Heart right ventricle (tissue), 16 donors: ENCODE results near the gene ZNF680. TPM values are rescaled to one million over a fixed set of nuclear protein-coding genes. Genes with fewer than 3 reads are reported as not detected.

Experiments used
- ATAC-seq, 8 donors: fragments of 200-7000 bp; cut with Tn5 transposase; one replicate each; pipeline ENCODE4 v1.9.1; 2020; ENCODE audit warnings: mild to moderate bottlenecking in 8 of 8, moderate library complexity in 8 of 8, moderate number of reproducible peaks in 1 of 8
- DNase-seq, 2 donors: peaks; one replicate each; pipeline ENCODE4 v3.0.0-alpha.2; 2020
- H3K27ac ChIP-seq, 10 donors: fragments of 200-600 bp; sonication (generic) in 2 of 10; one replicate each; pipeline versions ENCODE4 v1.5.0 to v1.8.0; 2020 to 2022; ENCODE audit warnings: mild to moderate bottlenecking in 3 of 10
- H3K27me3 ChIP-seq, 7 donors: fragments of 200-600 bp; one replicate each; pipeline ENCODE4 v1.8.0; 2021 to 2022; ENCODE audit warnings: mild to moderate bottlenecking in 2 of 7
- H3K36me3 ChIP-seq, 9 donors: fragments of 200-600 bp; sonication (generic) in 1 of 9; one replicate each; pipeline versions ENCODE4 v1.5.0 to v1.8.0; 2020 to 2022; ENCODE audit warnings: mild to moderate bottlenecking in 2 of 9
- H3K4me1 ChIP-seq, 9 donors: fragments of 200-600 bp; sonication (generic) in 1 of 9; one replicate each; pipeline versions ENCODE4 v1.5.0 to v1.8.0; 2020 to 2022; ENCODE audit warnings: mild to moderate bottlenecking in 4 of 9
- H3K4me3 ChIP-seq, 10 donors: fragments of 200-600 bp; sonication (generic) in 2 of 10; one replicate each; pipeline versions ENCODE4 v1.5.0 to v1.8.0; 2020 to 2022; ENCODE audit warnings: mild to moderate bottlenecking in 7 of 10, moderate library complexity in 2 of 10
- H3K9me3 ChIP-seq, 11 donors: fragments of 200-600 bp in 10 of 11; sonication (generic) in 2 of 11; one replicate each; pipeline versions ENCODE4 v1.5.0 to v1.8.0; 2013 to 2022; ENCODE audit warnings: mild to moderate bottlenecking in 2 of 11, control low read depth in 1 of 11, moderate library complexity in 1 of 11
- CTCF ChIP-seq, 9 donors: fragments of 200-600 bp; sonication (generic) in 2 of 9; IDR thresholded peaks; one replicate each; pipeline versions ENCODE4 v1.5.0 to v1.8.0; 2021 to 2022; ENCODE audit warnings: antibody characterized with exemption in 9 of 9, mild to moderate bottlenecking in 5 of 9, moderate library complexity in 1 of 9
- WGBS, 2 donors: extraction: QIAGEN DNeasy Blood & Tissue Kit; methylation state at CpG; one replicate each; pipeline ENCODE4 v1.1.7; 2013; ENCODE audit warnings: inconsistent platforms in 1 of 2; 5-methylcytosine and 5-hydroxymethylcytosine counted together
- intact Hi-C, 10 donors: fragments of 100-400 bp; cut with DNase I; formaldehyde crosslinking; loops; one replicate each; pipeline versions ENCODE4 v1.11.1 to v1.14.2; 2022
- long read RNA-seq, 3 donors: library from polyadenylated mRNA; unstranded; transcript quantifications; one replicate each; pipeline ENCODE4 v2.0.0, GENCODE V29; 2020 to 2021
- polyA plus RNA-seq, 2 donors: library from polyadenylated mRNA; stranded (reverse); fragments of 200-250 nt; gene quantifications; one replicate each; pipeline ENCODE4 v1.2.3, GENCODE V29; 2013
- total RNA-seq, 10 donors: library from RNA; stranded (reverse); fragmentation: NEBNext Ultra II Directional in 3 of 10; extraction: Animal tissue kit (Norgen Biotek cat#: 25700) in 3 of 10; gene quantifications; one replicate each; pipeline versions ENCODE4 v1.2.1 to v1.2.4, GENCODE V29; 2021 to 2023
- donor health status: Arrhythmogenic right ventricular cardiomyopathy.
- donor health status: ischemic (EF 13 %, LVEDD 7.1; RV severe dilation, severe dysfunction).
- donor health status: healthy with polysubstance abuse.
- donor health status: DM: no; HTN: yes; CAD: no.
- donor health status: DM: no; HTN: no; CAD: no.
- donor health status: ischemic (EF 25% LVEDD 6.9; RV normal size, moderate dysfunction).
- donor health status: ischemic (EF 25% LVEDD 5.7; RV mildly dilated, moderate dysfunction).
- donor health status: healthy.
- donor health status: DM: yes; HTN: yes; CAD: no.
- donor health status: Ischemic cardiomyopathy.
- donor health status: ischemic (EF 35%, LVEDD 5.7; RV mildly dilated, moderate dysfunction).
- donor health status: nonischemic (EF 11% LVEDD 7.7; RV severe dilation, severe dysfunction).
- donor health status: DM: yes; HTN: yes; CAD: no.
- donor health status: PGD.
- donor health status: ischemic (EF 29% LVEDD 5.4; RV normal size, mild dysfunction).
- donor health status: nonischemic (EF 23%, LVEDD 6.1; RV moderate dilation, normal function).

ZNF680 gene
- total RNA-seq (10 to 100 TPM; 16.8 to 28.7 (median 21.4) TPM), polyA plus RNA-seq (10 to 100 TPM in 1 of 2 donors, 1 to 10 TPM in 1; 2.9 to 15.0 TPM)
- long read RNA-seq, donor 1, transcript ZNF680-202 (4 exons, 2,159 nt) = minor isoform, 9 of 38 reads
- long read RNA-seq, donor 1, transcript ZNF680-201 (4 exons, 3,022 nt) = major isoform, 15 of 38 reads
- long read RNA-seq, donor 1, partial matches to known transcripts = 1 of 38 reads
- long read RNA-seq, donor 1, other reads (novel, unspliced or antisense) = 10 of 38 reads
- long read RNA-seq, donor 2, transcript ZNF680-202 (4 exons, 2,159 nt) = minor isoform, 10 of 37 reads
- long read RNA-seq, donor 2, transcript ZNF680-201 (4 exons, 3,022 nt) = major isoform, 15 of 37 reads
- long read RNA-seq, donor 2, partial matches to known transcripts = 1 of 37 reads
- long read RNA-seq, donor 2, other reads (novel, unspliced or antisense) = 10 of 37 reads
- long read RNA-seq, donor 3, transcript ZNF680-201 (4 exons, 3,022 nt) = minor isoform, 16 of 57 reads
- long read RNA-seq, donor 3, transcript ZNF680-202 (4 exons, 2,159 nt) = major isoform, 19 of 57 reads
- long read RNA-seq, donor 3, partial matches to known transcripts = 1 of 57 reads
- long read RNA-seq, donor 3, other reads (novel, unspliced or antisense) = 18 of 57 reads

- 0% methylated on average over 33 of the region's 33 CpGs for WGBS, 2 donors
- peaks cover 0 to 3% (median 0%) of the 10 kb centered on the region in 9 donors for H3K36me3 ChIP-seq
- TF ChIP-seq CTCF (IDR thresholded peaks at IDR 0.05) = no peak
- ATAC-seq (peak; percentile 96 to 99 (median 98)), DNase-seq (peak; percentile 94 to 98)
- H3K27me3 ChIP-seq = no peaks in the 10 kb centered on the region
- intact Hi-C loops = loop anchor here in 5 of 10 donors (2.0 to 10.0 kb wide), 7 partner anchors 48 to 258 kb away; partner anchors contain the start of genes ZNF107 (in 1 of the 5) and ZNF736 (in 1 of the 5)
- H3K27ac ChIP-seq = peak within 1 kb of the TSS; percentile 79 to 94 (median 88)
- peak within 1 kb of the TSS; percentile 57 to 89 (median 80) for H3K4me3 ChIP-seq
- peaks cover 6 to 48% (median 37%) of the 10 kb centered on the region in 9 donors for H3K4me1 ChIP-seq
- no peaks in the 10 kb centered on the region for H3K9me3 ChIP-seq
Observed at GRCh38 chr7:64562626-64563278, at the start of gene ZNF680. Gene ZNF680 (minus strand): TSS chr7:64563071. CDS start chr7:64562954, 117 bp downstream.

GRCh38 chr7:64612452-64612851, 49.6 kb upstream of the ZNF680 start:
- Histone ChIP-seq H3K4me3 (no peak overlapping the region), H3K27ac (no peak overlapping the region), H3K36me3 (no peaks in the 10 kb centered on the region), H3K4me1 (no peaks in the 10 kb centered on the region), H3K27me3 (no peaks in the 10 kb centered on the region), H3K9me3 (no peaks in the 10 kb centered on the region)
- intact Hi-C loops = loop anchor here in 3 of 10 donors (10.0 kb wide), 2 partner anchors 288 to 1608 kb away; no protein-coding TSS in a partner anchor
- no peak for DNase-seq
- no peak for TF ChIP-seq CTCF (IDR thresholded peaks at IDR 0.05)
- 62 to 73% methylated on average over 4 of the region's 4 CpGs for WGBS, 2 donors
- ATAC-seq = no peak

- Histone ChIP-seq H3K27ac (no peak overlapping the region), H3K4me3 (no peak overlapping the region), H3K27me3 (no peaks in the 10 kb centered on the region), H3K4me1 (no peaks in the 10 kb centered on the region), H3K36me3 (no peaks in the 10 kb centered on the region), H3K9me3 (no peaks in the 10 kb centered on the region)
- intact Hi-C loops = loop anchor here in 3 of 10 donors (10.0 kb wide), 2 partner anchors 287 to 1607 kb away; no protein-coding TSS in a partner anchor
- no peak for TF ChIP-seq CTCF (IDR thresholded peaks at IDR 0.05)
- no peak for ATAC-seq
- no peak for DNase-seq
- 92 to 93% methylated on average over 1 of the region's 1 CpG for WGBS, 2 donors
Observed at GRCh38 chr7:64611717-64612116, 48.8 kb upstream of the ZNF680 start.

GRCh38 chr7:64610997-64611396, 48.1 kb upstream of the ZNF680 start:
- Histone ChIP-seq H3K27me3 (no peaks in the 10 kb centered on the region), H3K4me3 (no peak overlapping the region), H3K4me1 (no peaks in the 10 kb centered on the region), H3K36me3 (no peaks in the 10 kb centered on the region), H3K27ac (no peak overlapping the region), H3K9me3 (no peaks in the 10 kb centered on the region)
- ATAC-seq = no peak
- WGBS, 2 donors = 92 to 96% methylated on average over 4 of the region's 4 CpGs
- intact Hi-C loops = loop anchor here in 3 of 10 donors (10.0 kb wide), 2 partner anchors 286 to 1606 kb away; no protein-coding TSS in a partner anchor
- TF ChIP-seq CTCF (IDR thresholded peaks at IDR 0.05) = no peak
- no peak for DNase-seq
